Ovary (tissue), 9 donors: ENCODE measurements around the gene DMKN. TPM values are rescaled to one million over a fixed set of nuclear protein-coding genes. Genes with fewer than 3 reads are reported as not detected.
"Not testable (repeated sequence)": the region's sequence is repeated elsewhere in the genome, so short reads cannot be mapped to it uniquely, and the experiment has no call there.

Source experiments
- DNase-seq, 5 donors: peaks; one replicate each; pipeline ENCODE4 v3.0.0-alpha.2; 2019 to 2020
- H3K27ac ChIP-seq, 2 donors: fragments of 200-600 bp; one replicate each; pipeline versions ENCODE4 v1.5.1 to v1.8.0; 2019 to 2022
- H3K27me3 ChIP-seq: fragments of 200-600 bp; one replicate; pipeline ENCODE4 v1.8.0; 2022
- H3K36me3 ChIP-seq: fragments of 200-600 bp; sonication (generic); one replicate; pipeline ENCODE4 v1.5.1; 2019
- H3K4me1 ChIP-seq: one replicate; pipeline ENCODE4 v1.8.1; 2013; ENCODE audit warnings: mild to moderate bottlenecking, moderate library complexity; ENCODE audit not compliant: insufficient read depth
- H3K4me3 ChIP-seq: fragments of 200-600 bp; sonication (generic); one replicate; pipeline ENCODE4 v1.5.1; 2017
- H3K9me3 ChIP-seq, 2 donors: fragments of 200-600 bp in 1 of 2; sonication (generic) in 1 of 2; one replicate each; pipeline versions ENCODE4 v1.5.1 to v1.8.1; 2013 to 2019; ENCODE audit warnings: mild to moderate bottlenecking in 1 of 2, moderate library complexity in 1 of 2
- EP300 ChIP-seq: sonication (generic); formaldehyde crosslinking; IDR thresholded peaks from one replicate; pipeline ENCODE4 v1.6.1; 2017; ENCODE audit warnings: antibody characterized with exemption
- POLR2A ChIP-seq: fragments of 450-650 bp; IDR thresholded peaks from one replicate; pipeline ENCODE4 v1.6.1; 2017; ENCODE audit warnings: antibody characterized with exemption, mild to moderate bottlenecking, moderate library complexity
- WGBS, 3 donors: extraction: QIAGEN DNeasy Blood & Tissue Kit in 1 of 3; methylation state at CpG; one replicate each; pipeline versions ENCODE4 v1.1.5 to v1.1.7; 2013 to 2017; 5-methylcytosine and 5-hydroxymethylcytosine counted together
- intact Hi-C, 4 donors: fragments of 100-400 bp; cut with DNase I; formaldehyde crosslinking; loops; one replicate each; pipeline versions ENCODE4 v1.11.0 to v1.15.1; 2022 to 2023
- polyA plus RNA-seq, 2 donors: library from polyadenylated mRNA; stranded (reverse); fragments of 200-250 nt in 1 of 2; fragments of 350-450 nt in 1 of 2; fragmentation: Illumina TruSeq in 1 of 2; extraction: RNeasy Lipid Tissue Mini Kit (QIAGEN cat#74804) in 1 of 2; gene quantifications; one replicate each; pipeline ENCODE4 v1.2.3, GENCODE V29; 2013 to 2014
- total RNA-seq, 7 donors: library from RNA; depleted of rRNA in 2 of 7; stranded (reverse); fragments of >200 nt in 2 of 7; fragmentation: NEBNext Ultra II Directional in 3 of 7; extraction: Animal tissue kit (Norgen Biotek cat#: 25700) in 3 of 7; gene quantifications; one replicate each; pipeline versions ENCODE4 v1.1.0 to v1.2.4, GENCODE V29; 2016 to 2023
- TF ChIP-seq, protein P1 (sequence below), 3 donors: fragments of 450-650 bp in 2 of 3; fragments of 200-600 bp in 1 of 3; IDR thresholded peaks; one replicate each; pipeline versions ENCODE4 v1.5.1 to v1.8.0; 2016 to 2022; ENCODE audit warnings: antibody characterized with exemption in 3 of 3, mild to moderate bottlenecking in 1 of 3
- donor health status: DM: no; HTN: no; CAD: no; lungs with moderate emphysema.
- donor health status: DM: no; HTN: no; CAD: no.
- donor health status: Bipolar disorder and iron deficiency.
- donor health status: DM: yes; HTN: yes; CAD: no.
- donor health status: DM: no; HTN: no; CAD: no.
- donor health status: DM: yes; HTN: yes; CAD: no.

The DMKN gene
- total and polyA plus RNA-seq, 9 donors: 58.3 to 177 (median 93.8) TPM

GRCh38 chr19:35484252-35485036, 29.0 kb downstream of the DMKN start:
- 69 to 82% (median 79%) methylated on average over 7 of the region's 7 CpGs for WGBS, 3 donors
- Histone ChIP-seq H3K27me3 (no peaks in the 10 kb centered on the region), H3K9me3 (no peaks in the 10 kb centered on the region), H3K4me1 (peaks cover 3% of the 10 kb centered on the region), H3K4me3 (no peak overlapping the region), H3K36me3 (no peaks in the 10 kb centered on the region), H3K27ac (no peak overlapping the region)
- intact Hi-C loops: no loop called here
- no peak for DNase-seq
- no peak for TF ChIP-seq EP300
- TF ChIP-seq, protein P1, sequence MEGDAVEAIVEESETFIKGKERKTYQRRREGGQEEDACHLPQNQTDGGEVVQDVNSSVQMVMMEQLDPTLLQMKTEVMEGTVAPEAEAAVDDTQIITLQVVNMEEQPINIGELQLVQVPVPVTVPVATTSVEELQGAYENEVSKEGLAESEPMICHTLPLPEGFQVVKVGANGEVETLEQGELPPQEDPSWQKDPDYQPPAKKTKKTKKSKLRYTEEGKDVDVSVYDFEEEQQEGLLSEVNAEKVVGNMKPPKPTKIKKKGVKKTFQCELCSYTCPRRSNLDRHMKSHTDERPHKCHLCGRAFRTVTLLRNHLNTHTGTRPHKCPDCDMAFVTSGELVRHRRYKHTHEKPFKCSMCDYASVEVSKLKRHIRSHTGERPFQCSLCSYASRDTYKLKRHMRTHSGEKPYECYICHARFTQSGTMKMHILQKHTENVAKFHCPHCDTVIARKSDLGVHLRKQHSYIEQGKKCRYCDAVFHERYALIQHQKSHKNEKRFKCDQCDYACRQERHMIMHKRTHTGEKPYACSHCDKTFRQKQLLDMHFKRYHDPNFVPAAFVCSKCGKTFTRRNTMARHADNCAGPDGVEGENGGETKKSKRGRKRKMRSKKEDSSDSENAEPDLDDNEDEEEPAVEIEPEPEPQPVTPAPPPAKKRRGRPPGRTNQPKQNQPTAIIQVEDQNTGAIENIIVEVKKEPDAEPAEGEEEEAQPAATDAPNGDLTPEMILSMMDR (IDR thresholded peaks at IDR 0.05): no peak
- TF ChIP-seq POLR2A: no peak

GRCh38 chr19:35483089-35483488, 30.4 kb downstream of the DMKN start:
- H3K4me1 ChIP-seq: peaks cover 3% of the 10 kb centered on the region
- no peaks in the 10 kb centered on the region for H3K27me3 ChIP-seq
- 76 to 81% (median 78%) methylated on average over 5 of the region's 5 CpGs for WGBS, 3 donors
- H3K27ac ChIP-seq: no peak overlapping the region
- no peak overlapping the region for H3K4me3 ChIP-seq
- intact Hi-C loops: no loop called here
- DNase-seq: no peak
- H3K36me3 ChIP-seq: no peaks in the 10 kb centered on the region
- H3K9me3 ChIP-seq: no peaks in the 10 kb centered on the region
- TF ChIP-seq POLR2A (no peak), EP300 (no peak)
- TF ChIP-seq, protein P1 (IDR thresholded peaks at IDR 0.05): no peak

DNA sequence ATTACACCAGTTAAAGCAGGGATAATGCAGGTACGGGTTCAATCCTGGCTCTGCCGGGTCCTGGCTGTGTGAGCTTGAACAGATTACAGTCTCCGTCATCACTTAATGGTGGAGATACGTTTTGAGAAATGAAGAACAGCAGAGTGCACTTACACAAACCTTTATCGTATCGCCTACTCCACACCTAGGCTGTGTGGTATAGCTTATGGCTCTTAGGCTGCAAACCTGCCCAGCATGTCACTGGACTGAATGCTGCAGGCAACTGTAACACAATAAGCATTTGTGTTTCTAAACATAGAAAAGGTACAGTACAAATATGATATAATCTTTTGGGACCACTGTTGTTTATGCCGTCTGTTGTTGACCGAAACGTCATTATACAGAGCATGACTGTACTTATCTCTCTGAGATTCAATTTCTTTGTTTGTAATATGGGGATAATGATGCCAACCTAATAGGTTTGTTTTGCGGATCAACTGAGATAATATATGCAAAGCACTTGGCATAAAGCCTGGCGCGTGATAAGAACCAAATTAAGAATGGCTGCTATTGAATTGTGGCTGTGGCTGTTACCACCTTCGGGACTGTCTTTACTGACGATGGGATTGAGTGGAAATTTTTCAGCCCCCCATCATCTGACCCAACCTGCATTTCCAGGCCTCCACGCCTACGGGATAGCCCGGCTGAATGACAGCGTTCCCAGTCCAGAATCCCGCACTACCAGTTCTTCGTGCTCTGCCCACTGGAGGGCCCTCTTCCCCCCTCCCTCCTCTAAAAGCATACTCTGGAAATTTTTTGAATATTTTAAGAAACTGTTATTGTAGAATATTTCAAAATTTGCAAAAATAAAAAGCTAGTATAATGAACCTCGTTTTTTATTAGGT, 34.4 kb downstream of the DMKN start:
- no peaks in the 10 kb centered on the region for H3K36me3 ChIP-seq
- H3K4me3 ChIP-seq: no peak overlapping the region
- intact Hi-C loops: no loop called here
- TF ChIP-seq, protein P1 (IDR thresholded peaks at IDR 0.05): no peak
- TF ChIP-seq EP300: no peak
- no peak for TF ChIP-seq POLR2A
- H3K4me1 ChIP-seq: no peaks in the 10 kb centered on the region
- H3K27me3 ChIP-seq: no peaks in the 10 kb centered on the region
- no peak overlapping the region for H3K27ac ChIP-seq
- no peaks in the 10 kb centered on the region for H3K9me3 ChIP-seq
- no peak for DNase-seq
- 73 to 80% (median 79%) methylated on average over 21 of the region's 21 CpGs for WGBS, 3 donors

- WGBS, 3 donors: 50 to 59% (median 58%) methylated on average over 4 of the region's 4 CpGs
- Histone ChIP-seq H3K27ac (no peak overlapping the region), H3K4me3 (no peak overlapping the region), H3K36me3 (no peaks in the 10 kb centered on the region), H3K4me1 (no peaks in the 10 kb centered on the region), H3K27me3 (no peaks in the 10 kb centered on the region), H3K9me3 (no peaks in the 10 kb centered on the region)
- DNase-seq: no peak
- intact Hi-C loops: no loop called here
- TF ChIP-seq, protein P1 (IDR thresholded peaks at IDR 0.05): no peak
- TF ChIP-seq POLR2A (no peak), EP300 (no peak)
These were observed 37.3 kb downstream of the DMKN start for GRCh38 chr19:35476149-35476548.

GRCh38 chr19:35474594-35474993, 38.9 kb downstream of the DMKN start:
- H3K27ac ChIP-seq, H3K36me3 ChIP-seq, H3K27me3 ChIP-seq, intact Hi-C loops, H3K4me1 ChIP-seq, H3K4me3 ChIP-seq, DNase-seq, H3K9me3 ChIP-seq: not testable (repeated sequence)
- WGBS, 3 donors: 94 to 95% (median 95%) methylated on average over 7 of the region's 7 CpGs
